NOMO-1 (cell line): Measurements from ENCODE around the gene SYT9.

ENCODE experiments used
- DNase-seq, 2 experiments: peaks; one replicate each; lab custom pipeline; 2025; ENCODE audit not compliant: unreplicated experiment in 2 of 2; lab: John Stamatoyannopoulos, UW

The SYT9 gene

GRCh38 chr11:7454854-7455253 lies 203.2 kb downstream of the SYT9 start:
- DNase-seq: no peak

GRCh38 chr11:7457211-7457610 lies 205.5 kb downstream of the SYT9 start:
- no peak for DNase-seq

GRCh38 chr11:7462706-7463105 lies 211.0 kb downstream of the SYT9 start:
- DNase-seq: no peak

- DNase-seq: no peak
Observed at GRCh38 chr11:7467652-7468051, 215.9 kb downstream of the SYT9 start.

- DNase-seq: no peak
Observed at GRCh38 chr11:7469351-7469865, 217.7 kb downstream of the SYT9 start.

GRCh38 chr11:7471071-7471470 lies 219.4 kb downstream of the SYT9 start:
- no peak for DNase-seq

GRCh38 chr11:7473717-7474116 lies 222.0 kb downstream of the SYT9 start:
- no peak for DNase-seq

GRCh38 chr11:7480113-7480512 lies 228.4 kb downstream of the SYT9 start:
- no peak for DNase-seq

GRCh38 chr11:7484131-7484530 lies 232.4 kb downstream of the SYT9 start:
- no peak for DNase-seq

GRCh38 chr11:7484645-7485044 lies 232.9 kb downstream of the SYT9 start:
- DNase-seq: no peak

GRCh38 chr11:7485186-7486097 lies 233.7 kb downstream of the SYT9 start, which contains the start of gene OLFML1:
Gene OLFML1, plus strand, starts transcription at chr11:7485506. Its CDS starts 370 bp downstream, at chr11:7485876.
- no peak for DNase-seq

- DNase-seq: no peak
Observed at GRCh38 chr11:7486098-7486780, 234.5 kb downstream of the SYT9 start.

GRCh38 chr11:7486781-7487140 lies 235.1 kb downstream of the SYT9 start:
- no peak for DNase-seq

GRCh38 chr11:7487360-7487759 lies 235.7 kb downstream of the SYT9 start:
- no peak for DNase-seq

GRCh38 chr11:7488681-7489080 lies 237.0 kb downstream of the SYT9 start:
- no peak for DNase-seq

GRCh38 chr11:7489376-7489775 lies 237.7 kb downstream of the SYT9 start:
- DNase-seq: peak in 1 of 2 experiments; percentile 24

- DNase-seq: no peak
Observed at GRCh38 chr11:7490054-7490453, 238.3 kb downstream of the SYT9 start.

GRCh38 chr11:7490535-7490934 lies 238.8 kb downstream of the SYT9 start:
- DNase-seq: no peak

- DNase-seq: no peak
Observed at GRCh38 chr11:7492253-7492652, 240.5 kb downstream of the SYT9 start.

- DNase-seq: no peak
Observed at GRCh38 chr11:7493670-7494069, 242.0 kb downstream of the SYT9 start.

- DNase-seq: peak in 1 of 2 experiments; percentile 4
Observed at GRCh38 chr11:7494086-7494745, 242.5 kb downstream of the SYT9 start.
